HG02973 (cell line): ENCODE measurements around the gene SYTL3.

Experiments
- ATAC-seq: cut with Tn5 transposase; IDR thresholded peaks from one replicate; pipeline ENCODE4 v1.9.1; 2021; ENCODE audit warnings: moderate library complexity; ENCODE audit not compliant: unreplicated experiment

SYTL3 gene

GRCh38 chr6:158717341-158718330 is 67.8 kb downstream of the SYTL3 start:
- ATAC-seq, result peak; percentile 63

- ATAC-seq, result no peak
Measured at GRCh38 chr6:158718461-158719046, 68.7 kb downstream of the SYTL3 start.

- no peak for ATAC-seq
Measured at GRCh38 chr6:158722176-158722729, 72.4 kb downstream of the SYTL3 start.

DNA sequence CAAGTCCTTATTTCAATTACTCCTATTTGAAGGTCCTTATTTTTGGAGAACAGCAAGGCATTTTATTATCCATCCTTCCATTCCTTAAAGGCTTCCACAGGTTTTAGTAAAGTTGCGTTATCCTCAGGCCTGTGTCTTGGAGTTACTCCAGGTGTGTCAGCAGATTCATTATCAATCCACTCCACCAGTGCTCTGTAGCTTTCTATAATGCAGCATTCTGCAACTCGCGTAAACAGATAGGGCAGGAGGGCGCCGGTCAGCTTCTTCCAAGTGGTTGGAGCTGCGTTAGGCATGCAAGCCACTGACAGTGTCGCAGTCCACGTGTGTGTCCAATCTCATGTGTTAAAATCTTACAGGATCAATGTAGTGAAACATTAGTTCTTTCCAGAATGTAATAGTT is 75.8 kb downstream of the SYTL3 start:
- ATAC-seq, result no peak

DNA sequence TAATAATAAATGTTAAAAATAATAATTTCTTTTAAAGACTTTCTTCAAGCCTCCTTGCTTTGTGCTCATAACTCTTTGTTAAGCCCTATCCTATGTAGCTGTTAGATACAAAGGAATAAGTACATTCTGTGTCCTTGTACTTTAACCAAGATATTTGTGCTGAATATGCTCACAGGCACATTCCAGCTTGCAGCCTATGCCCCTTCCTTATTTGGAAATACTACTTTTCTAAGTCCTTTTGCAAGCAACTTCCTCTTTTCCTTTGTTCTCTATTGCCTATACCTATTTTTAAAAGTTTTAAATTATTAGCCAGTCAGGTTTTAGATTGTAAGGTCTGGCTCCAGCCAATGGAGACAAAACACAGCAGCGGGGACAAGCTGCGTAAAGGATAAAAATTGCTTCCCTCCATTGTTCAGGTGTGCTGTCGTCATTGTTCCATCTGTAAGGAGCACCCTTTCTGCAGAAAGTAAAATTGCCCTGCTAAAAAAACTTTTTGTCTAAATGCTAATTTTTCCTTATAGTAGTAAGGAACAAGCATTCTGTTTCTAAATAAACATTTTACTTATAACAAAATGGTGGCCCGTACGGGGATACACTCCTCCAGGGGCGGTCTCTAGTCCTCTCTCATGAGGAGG is 80.2 kb downstream of the SYTL3 start:
- ATAC-seq, result no peak

DNA sequence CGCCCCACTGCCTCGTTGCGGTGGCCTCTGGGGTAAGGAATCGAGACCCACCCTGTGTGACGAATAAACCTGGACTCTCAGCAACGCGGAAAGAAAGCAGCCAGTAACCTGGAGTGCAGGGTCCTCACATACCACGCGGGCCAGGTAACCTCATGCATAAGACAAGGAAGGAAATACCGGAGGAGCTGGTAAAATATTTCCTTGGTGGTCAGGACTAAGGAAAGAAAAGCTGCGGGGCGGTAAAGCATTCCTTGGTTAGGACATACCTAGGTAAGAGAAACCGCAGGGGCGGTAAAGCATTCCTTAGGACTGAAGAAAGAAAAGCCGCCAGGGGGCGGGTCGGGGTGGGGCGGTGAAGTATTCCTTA is 80.7 kb downstream of the SYTL3 start:
- ATAC-seq, result no peak

- ATAC-seq, result no peak
Measured at GRCh38 chr6:158735009-158735408, 85.2 kb downstream of the SYTL3 start.

GRCh38 chr6:158737082-158737709 is 87.3 kb downstream of the SYTL3 start:
- no peak for ATAC-seq

DNA sequence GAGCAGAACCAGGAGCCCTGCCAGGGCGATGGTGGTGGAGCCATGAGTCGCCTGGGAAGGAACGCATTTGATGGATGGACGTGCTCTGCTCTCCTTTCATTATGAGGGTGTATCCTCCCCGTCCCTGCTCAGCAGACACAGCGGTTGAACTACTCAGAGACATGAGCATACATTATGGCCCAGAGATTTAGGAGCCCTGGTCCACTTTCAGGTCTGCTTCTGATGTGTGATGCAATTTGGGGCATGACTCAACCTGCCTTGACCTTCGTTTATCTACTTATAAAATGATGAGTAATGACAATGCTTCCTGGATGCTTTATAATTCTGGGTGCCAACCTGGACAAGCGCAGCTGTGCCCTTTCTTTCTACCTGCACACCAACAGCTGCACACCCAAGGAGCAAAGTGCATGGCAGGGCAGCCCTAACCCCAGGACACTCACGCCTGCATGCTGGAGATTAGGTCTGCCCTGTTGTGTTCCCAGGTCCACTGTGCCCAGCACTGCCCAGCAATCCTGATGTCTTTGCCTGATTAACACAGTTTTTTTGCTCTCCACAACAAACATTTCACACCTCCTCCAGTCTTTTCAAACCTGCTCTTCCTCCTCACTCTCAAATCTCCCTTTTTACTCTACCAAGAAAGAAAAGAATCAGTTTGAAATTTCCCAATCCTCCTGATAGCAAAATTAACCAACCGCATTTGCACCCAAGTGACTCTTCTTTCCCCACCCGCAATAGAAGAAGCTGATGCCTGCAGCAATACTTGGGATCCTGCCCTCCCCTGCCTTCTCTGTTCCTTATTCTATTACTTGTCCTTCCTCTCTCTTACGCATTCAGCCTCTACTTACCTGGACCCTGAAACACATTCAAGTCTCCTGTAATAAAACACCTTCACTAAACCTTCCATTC is 88.1 kb downstream of the SYTL3 start:
- ATAC-seq, result no peak

GRCh38 chr6:158739673-158740072 is 89.8 kb downstream of the SYTL3 start:
- ATAC-seq, result no peak

DNA sequence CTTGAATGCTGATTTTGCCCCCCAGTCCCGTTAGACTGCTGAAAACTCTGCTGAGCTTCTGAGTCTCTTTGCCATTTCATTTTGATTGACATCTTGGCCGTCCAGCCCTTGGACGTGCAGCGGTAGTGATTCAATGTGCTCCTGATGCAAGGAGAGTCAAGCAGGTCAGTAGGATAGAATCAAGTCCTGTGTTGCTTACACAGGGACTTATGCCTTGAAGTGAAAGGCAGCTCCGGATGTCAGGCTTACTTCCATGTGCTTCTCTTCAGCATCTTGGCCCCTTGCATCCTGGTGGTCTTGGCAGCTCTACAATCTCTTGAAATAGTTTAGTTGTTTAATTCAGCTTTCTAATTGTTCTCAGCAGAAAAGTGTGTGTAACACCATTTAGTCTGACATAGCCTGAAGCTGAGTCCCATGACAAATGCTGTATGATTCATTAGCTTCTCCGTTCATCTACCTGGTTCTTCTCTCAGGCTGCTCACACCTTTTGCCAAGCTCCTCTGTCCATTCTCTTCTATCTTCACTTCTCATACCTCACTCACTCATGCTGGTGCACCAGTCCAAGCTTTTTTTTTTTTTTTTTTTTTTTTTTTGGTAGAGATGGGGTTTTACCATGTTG is 93.3 kb downstream of the SYTL3 start:
- no peak for ATAC-seq

DNA sequence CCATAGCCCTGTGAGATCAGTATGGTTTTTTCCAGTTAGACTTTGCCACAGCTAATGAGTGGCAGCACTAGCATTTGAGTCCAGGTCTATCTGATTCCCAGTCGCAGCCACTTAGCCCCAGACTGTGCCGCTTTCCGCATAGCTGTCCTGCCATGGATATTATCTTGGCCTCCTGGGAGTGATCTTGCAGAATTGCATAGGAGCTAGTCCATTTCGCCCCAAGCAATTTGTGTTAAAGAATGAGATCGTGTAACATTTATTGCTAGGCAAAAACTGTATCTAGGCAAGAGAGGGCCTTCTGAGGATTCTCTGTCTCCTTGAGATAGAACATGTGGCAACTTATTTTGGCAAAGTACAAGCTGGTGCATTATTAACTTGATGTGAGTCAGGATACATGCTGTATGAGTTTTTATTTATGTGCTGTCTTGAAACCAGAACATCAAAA is 95.2 kb downstream of the SYTL3 start:
- no peak for ATAC-seq

DNA sequence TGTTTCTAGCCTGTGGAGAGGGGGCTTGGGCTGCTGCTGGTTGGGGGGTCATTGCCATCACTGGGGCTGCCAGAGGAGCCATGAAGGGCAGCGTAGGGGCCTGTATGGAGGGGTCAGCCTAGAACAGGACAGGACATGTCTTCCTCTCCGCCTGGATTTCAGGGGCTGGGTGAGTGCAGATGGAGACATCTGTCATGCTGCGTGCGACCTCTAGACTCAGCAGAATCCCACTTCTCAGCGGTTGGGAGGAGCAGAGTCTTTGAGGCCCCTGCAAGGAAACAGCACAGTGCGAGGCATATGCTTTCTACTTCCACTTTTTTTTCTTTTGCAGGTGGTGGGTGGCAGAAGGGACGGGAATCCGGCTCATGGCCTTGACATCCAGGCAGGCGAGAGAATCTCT is 101.4 kb downstream of the SYTL3 start:
- no peak for ATAC-seq

DNA sequence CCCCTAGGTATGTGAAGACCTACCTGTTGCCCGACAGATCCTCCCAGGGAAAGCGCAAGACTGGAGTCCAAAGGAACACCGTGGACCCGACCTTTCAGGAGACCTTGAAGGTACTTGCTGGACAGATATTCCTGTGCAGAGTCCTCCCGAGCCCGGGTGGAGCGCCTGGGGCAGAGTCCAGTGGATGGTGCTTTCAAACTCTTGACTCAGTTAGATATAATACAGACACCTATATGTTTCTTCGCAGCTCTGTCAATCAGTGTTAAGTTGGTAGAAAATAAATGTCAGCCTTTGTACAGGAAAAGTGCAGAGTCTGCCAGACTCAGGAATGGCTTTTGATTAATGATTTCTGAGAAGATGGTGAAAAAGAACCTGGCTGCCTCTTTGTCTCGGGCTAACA is 102.1 kb downstream of the SYTL3 start:
- no peak for ATAC-seq

GRCh38 chr6:158752613-158753012 is 102.8 kb downstream of the SYTL3 start:
- ATAC-seq, result no peak

DNA sequence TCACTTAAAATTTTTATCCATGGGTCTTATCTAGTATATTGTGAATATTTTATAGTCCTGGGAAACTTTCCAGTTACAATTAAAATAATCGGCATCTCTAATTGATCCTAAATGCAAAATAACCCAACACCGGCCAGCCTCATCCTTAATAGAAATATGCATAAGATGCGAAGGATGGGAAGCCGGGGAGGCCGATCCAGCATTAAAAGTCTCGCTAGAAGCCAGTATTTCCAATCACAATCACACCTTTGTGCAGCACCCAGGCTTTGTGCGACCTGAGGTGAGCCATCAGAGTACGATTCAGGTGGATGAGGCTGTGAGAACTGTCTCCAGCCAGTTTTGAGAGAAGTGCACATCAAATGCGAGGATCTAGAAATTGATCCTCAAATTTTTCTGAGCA is 104.0 kb downstream of the SYTL3 start:
- ATAC-seq, result no peak

DNA sequence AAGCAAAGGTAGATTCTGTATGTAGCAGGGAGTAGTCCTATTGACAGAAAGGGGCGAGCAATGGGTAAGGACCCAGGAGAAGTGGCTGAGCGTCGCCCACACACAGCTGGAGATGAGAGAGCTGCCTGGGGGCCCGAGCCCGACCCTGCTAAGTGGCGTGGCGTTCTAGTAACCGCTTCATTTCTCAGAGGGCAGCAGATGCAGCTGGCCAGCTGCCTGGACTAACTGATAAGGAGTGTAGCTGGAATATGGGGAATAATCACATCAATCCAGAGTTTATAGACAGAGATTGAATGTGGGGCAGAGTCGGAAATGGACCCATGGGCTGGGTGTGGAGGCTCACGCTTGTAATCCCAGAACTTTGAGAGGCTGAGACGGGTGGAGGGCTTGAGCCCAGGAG is 104.9 kb downstream of the SYTL3 start:
- no peak for ATAC-seq

GRCh38 chr6:158755636-158756035 is 105.8 kb downstream of the SYTL3 start:
- ATAC-seq, result no peak

DNA sequence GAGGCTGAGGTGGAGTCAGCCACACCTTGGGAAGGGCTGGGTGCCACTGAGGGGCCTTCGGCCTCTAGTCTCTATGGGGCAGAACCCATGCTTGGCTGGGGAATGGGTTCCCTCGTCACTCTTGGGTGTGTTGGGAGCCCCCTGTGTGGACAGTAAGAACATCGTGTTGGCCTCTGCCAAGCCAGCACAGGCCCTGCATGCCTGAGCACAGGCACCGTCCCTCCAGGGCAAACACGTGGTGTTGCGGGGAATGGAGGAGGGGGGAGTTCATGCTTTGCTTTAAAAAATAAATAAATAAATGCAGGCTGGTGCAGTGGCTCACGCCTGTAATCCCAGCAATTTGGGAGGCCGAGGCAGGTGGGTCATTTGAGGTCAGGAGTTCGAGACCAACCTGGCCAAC is 106.3 kb downstream of the SYTL3 start:
- ATAC-seq, result no peak
